Measurements from ENCODE around the gene CTTNBP2NL. TPM values are rescaled to one million over a fixed set of nuclear protein-coding genes. Genes with fewer than 3 reads are reported as not detected.

The CTTNBP2NL gene
- total and polyA plus RNA-seq, 10 of the 15 experiments (the other 5 are each of a cell fraction or from before 2014, with no cell fraction given): 2.1 to 11.3 (median 5.6) TPM

- Histone ChIP-seq H3K4me2 (ENCODE audit: control insufficient read depth, insufficient read depth) (peak overlapping the region; percentile 38), H4K20me1 (ENCODE audit: control insufficient read depth, insufficient read depth) (no peaks in the 10 kb centered on the region), H3K9ac (ENCODE audit: control insufficient read depth, insufficient read depth, low read length) (no peak overlapping the region), H3K4me3 (no peak overlapping the region), H3K36me3 (ENCODE audit: control insufficient read depth in 2 of 2, insufficient read depth in 2 of 2, low read length in 1 of 2) (peaks cover 1 to 2% of the 10 kb centered on the region in 2 experiments; a peak in 3 of 4 replicates), H3K9me3 (replicated peaks; ENCODE audit: control insufficient read depth, insufficient read depth, low read length) (no peaks in the 10 kb centered on the region), H3K79me2 (ENCODE audit: control insufficient read depth, insufficient read depth, low read length) (no peaks in the 10 kb centered on the region), H2AFZ (ENCODE audit: control insufficient read depth, low read depth, low read length) (0 out of 2 replicates have a peak overlapping the region, but pooled peaks have one; percentile 9), H3K4me1 (ENCODE audit: control insufficient read depth, insufficient read depth, low read length) (no peaks in the 10 kb centered on the region), H3K27me3 (replicated peaks in 1 of 2; ENCODE audit: control insufficient read depth in 2 of 2, insufficient read depth in 2 of 2, low read length in 1 of 2) (no peaks in the 10 kb centered on the region), H3K27ac (ENCODE audit: control insufficient read depth, insufficient read depth) (no peak overlapping the region)
- WGBS (ENCODE audit: insufficient coverage, insufficient replicate concordance, low lambda C conversion rate, missing lambda C conversion rate): 94% methylated on average over 1 of the region's 1 CpG
- CTCF ChIA-PET: interaction anchor here (1.0 to 2.1 kb wide), 7 partner anchors 11 to 55 kb away, joined by 3 to 10 read pairs (median 3); no protein-coding TSS in a partner anchor
- in situ Hi-C loops (cut with MboI) (no loop called here), intact Hi-C loops (cut with micrococcal nuclease; ENCODE audit: unreplicated experiment) (no loop called here)
- RAD21 ChIA-PET (ENCODE audit: unreplicated experiment): interaction anchor here (0.6 to 1.5 kb wide), 4 partner anchors 20 to 262 kb away, joined by 3 to 4 read pairs (median 3); no protein-coding TSS in a partner anchor
- FAIRE-seq (no peak), ATAC-seq (no peak), DNase-seq (ENCODE audit: low read depth, low spot score) (no peak)
- BruUV-seq (replicated peaks): no TSS peak
- SMC1A ChIA-PET (ENCODE audit: uncharacterized antibody, unreplicated experiment): interaction anchor here (1.0 to 2.0 kb wide), 9 partner anchors 9 to 56 kb away, joined by 3 to 11 read pairs (median 4); no protein-coding TSS in a partner anchor
- TF ChIP-seq PKNOX1 (IDR thresholded peaks at IDR 0.05): no peak
- POLR2A ChIA-PET: interaction anchor here (0.6 to 0.9 kb wide), 2 partner anchors 16 to 962 kb away, joined by 3 to 4 read pairs; no protein-coding TSS in a partner anchor
Measured at GRCh38 chr1:112446411-112446810, 50.4 kb downstream of the CTTNBP2NL start.

DNA sequence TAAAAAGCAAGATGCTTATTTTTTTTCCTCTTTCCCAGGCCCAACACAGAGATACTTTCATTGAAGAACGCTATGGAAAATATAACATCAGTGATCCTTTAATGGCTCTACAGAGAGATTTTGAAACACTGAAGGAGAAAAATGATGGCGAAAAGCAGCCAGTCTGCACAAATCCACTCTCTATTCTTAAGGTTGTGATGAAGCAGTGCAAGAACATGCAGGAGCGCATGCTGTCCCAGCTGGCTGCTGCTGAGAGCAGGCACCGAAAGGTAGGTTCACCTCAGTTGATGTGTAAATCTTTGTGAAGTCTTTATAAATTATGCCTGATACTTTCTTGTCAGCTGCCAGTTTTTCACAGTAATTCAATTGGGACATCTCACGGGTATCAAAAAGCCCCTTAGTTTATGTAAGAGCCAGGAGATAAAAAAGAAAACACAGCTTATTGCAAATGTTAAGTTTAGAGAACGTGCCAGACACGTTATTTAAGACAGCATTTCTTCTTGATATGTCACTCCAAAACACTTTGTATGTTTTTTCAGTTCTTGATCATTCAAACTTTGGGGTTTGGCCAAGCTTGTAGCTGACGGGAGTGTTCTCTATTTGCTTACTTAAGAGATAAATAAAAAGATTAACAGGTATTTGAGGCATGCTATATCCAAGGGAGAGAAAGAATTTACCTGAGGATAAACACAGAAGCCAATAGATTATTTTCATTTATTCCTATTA is 53.1 kb downstream of the CTTNBP2NL start:
- BruUV-seq (replicated peaks): no TSS peak
- CTCF ChIA-PET: interaction anchor here (0.6 to 1.5 kb wide), 4 partner anchors 9 to 58 kb away, joined by 3 to 4 read pairs (median 4); no protein-coding TSS in a partner anchor
- no peak overlapping the region for H3K27ac ChIP-seq (ENCODE audit: control insufficient read depth, insufficient read depth)
- no peaks in the 10 kb centered on the region for H3K4me1 ChIP-seq (ENCODE audit: control insufficient read depth, insufficient read depth, low read length)
- TF ChIP-seq IRF4 (IDR thresholded peaks at IDR 0.05; ENCODE audit: low read depth, low read length): no peak
- no peak for DNase-seq (ENCODE audit: low read depth, low spot score)
- H3K9ac ChIP-seq (ENCODE audit: control insufficient read depth, insufficient read depth, low read length): no peak overlapping the region
- POLR2A ChIA-PET: interaction anchor here (0.8 kb wide), 1 partner anchor 50 kb away, joined by 3 read pairs; no protein-coding TSS in a partner anchor
- H3K9me3 ChIP-seq (replicated peaks; ENCODE audit: control insufficient read depth, insufficient read depth, low read length): no peaks in the 10 kb centered on the region
- RAD21 ChIA-PET (ENCODE audit: unreplicated experiment): no interaction called here
- SMC1A ChIA-PET (ENCODE audit: uncharacterized antibody, unreplicated experiment): interaction anchor here (1.3 to 1.5 kb wide), 2 partner anchors 49 to 58 kb away, joined by 4 to 7 read pairs; no protein-coding TSS in a partner anchor
- in situ Hi-C loops (cut with MboI): no loop called here
- H3K4me3 ChIP-seq: no peak overlapping the region
- FAIRE-seq: no peak
- H3K27me3 ChIP-seq (replicated peaks in 1 of 2; ENCODE audit: control insufficient read depth in 2 of 2, insufficient read depth in 2 of 2, low read length in 1 of 2): no peaks in the 10 kb centered on the region
- no peak for ATAC-seq
- H4K20me1 ChIP-seq (ENCODE audit: control insufficient read depth, insufficient read depth): no peaks in the 10 kb centered on the region
- H3K4me2 ChIP-seq (ENCODE audit: control insufficient read depth, insufficient read depth): no peak overlapping the region
- WGBS (ENCODE audit: insufficient coverage, insufficient replicate concordance, low lambda C conversion rate, missing lambda C conversion rate): 73% methylated on average over 8 of the region's 8 CpGs
- intact Hi-C loops (cut with micrococcal nuclease; ENCODE audit: unreplicated experiment): no loop called here
- no peak overlapping the region for H2AFZ ChIP-seq (ENCODE audit: control insufficient read depth, low read depth, low read length)
- no peaks in the 10 kb centered on the region for H3K79me2 ChIP-seq (ENCODE audit: control insufficient read depth, insufficient read depth, low read length)
- peaks cover 2 to 3% of the 10 kb centered on the region in 2 experiments; a peak in 3 of 4 replicates for H3K36me3 ChIP-seq (ENCODE audit: control insufficient read depth in 2 of 2, insufficient read depth in 2 of 2, low read length in 1 of 2)
